GM19351 (cell line): ENCODE data around the gene USP19.

Experiments used
- ATAC-seq: cut with Tn5 transposase; IDR thresholded peaks from one replicate; pipeline ENCODE4 v1.9.1; 2021; ENCODE audit warnings: mild to moderate bottlenecking, moderate library complexity; ENCODE audit not compliant: unreplicated experiment

The USP19 gene

GRCh38 chr3:49104052-49104426 is 16.6 kb downstream of the USP19 start:
- ATAC-seq: no peak

- ATAC-seq: no peak
Measured at GRCh38 chr3:49100046-49100615, 20.5 kb downstream of the USP19 start.

GRCh38 chr3:49098910-49099630 is 21.6 kb downstream of the USP19 start:
- no peak for ATAC-seq

GRCh38 chr3:49098429-49098828 is 22.2 kb downstream of the USP19 start:
- ATAC-seq: no peak

GRCh38 chr3:49093853-49094767 is 26.5 kb downstream of the USP19 start, which contains the start of gene QRICH1:
QRICH1 (minus strand) TSS chr3:49094071; CDS start chr3:49077017, 17,054 bp downstream.
- peak; percentile 68 for ATAC-seq

GRCh38 chr3:49092938-49093852 is 27.4 kb downstream of the USP19 start:
- peak; percentile 38 for ATAC-seq

GRCh38 chr3:49081429-49081828 is 39.2 kb downstream of the USP19 start:
- no peak for ATAC-seq

- no peak for ATAC-seq
Measured at GRCh38 chr3:49079270-49079669, 41.4 kb downstream of the USP19 start.

GRCh38 chr3:49076646-49077045 is 44.0 kb downstream of the USP19 start:
- no peak for ATAC-seq

- no peak for ATAC-seq
Measured at GRCh38 chr3:49076116-49076515, 44.5 kb downstream of the USP19 start.
